Inflammatory macrophage treated with lipopolysaccharide for 1 hour (primary cell): ENCODE measurements around the gene SUSD5.

Source experiments
- DNase-seq, 2 donors: peaks; one replicate each; pipeline ENCODE4 v3.0.0-alpha.2; 2020 to 2022

The SUSD5 gene

DNA sequence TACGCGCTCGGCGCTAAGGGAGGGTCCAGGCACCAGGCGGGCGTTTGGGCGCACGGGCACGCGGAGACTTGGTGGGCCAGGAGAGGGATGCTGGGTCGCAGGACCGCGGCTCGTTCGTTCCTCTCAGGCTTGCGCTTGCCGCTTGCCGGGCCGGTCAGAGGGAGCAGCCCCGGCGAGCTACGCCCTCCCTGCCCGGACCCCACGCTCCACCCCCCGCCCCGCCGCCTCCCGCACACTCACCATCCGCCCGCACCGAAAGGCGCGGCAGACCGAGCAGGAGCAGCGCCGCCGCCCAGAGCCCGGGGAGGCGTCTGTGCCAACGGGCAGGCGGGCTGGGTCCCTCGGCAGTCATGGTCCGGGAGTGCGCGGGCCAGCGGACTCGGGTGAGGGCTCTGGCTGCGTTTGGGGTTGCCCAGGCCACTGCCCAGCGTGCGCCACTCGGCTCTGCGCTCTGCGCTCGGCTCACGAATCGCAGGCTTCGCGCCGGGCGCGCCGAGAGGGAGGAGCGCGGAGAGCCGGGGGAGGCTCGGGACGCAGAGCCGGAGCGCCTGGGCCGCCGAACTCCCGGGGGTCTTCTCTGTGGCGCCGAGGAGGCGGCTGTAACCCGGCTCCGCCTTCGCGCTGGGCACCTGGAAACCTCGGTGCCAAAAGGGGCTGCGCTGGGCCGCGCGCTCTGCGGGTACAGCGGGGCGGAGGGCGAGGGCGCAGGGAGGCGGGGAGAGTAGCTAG, at the start of gene SUSD5:
SUSD5 (minus strand) TSS at position 365 of the 729 bp plus-strand sequence; CDS start at position 352, 13 bp downstream.
- no peak for DNase-seq

DNA sequence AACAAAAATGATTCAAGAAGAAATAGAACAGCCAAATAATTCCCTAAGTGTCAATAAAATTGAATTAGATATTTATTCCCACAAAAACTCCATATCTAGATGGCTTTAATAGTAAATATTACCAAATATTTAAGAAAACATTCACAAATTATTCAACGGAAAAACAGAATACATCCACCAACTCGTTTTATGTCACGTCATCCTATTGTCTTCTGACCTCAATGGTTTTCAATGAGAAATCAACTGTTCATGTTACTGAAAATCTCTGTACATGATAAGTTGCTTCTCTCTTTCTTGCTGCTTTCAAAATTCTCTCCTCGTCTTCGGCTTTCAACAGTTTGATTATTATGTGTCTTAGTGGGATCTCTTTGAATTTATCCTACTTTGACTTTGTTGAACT, 41.5 kb upstream of the SUSD5 start:
- DNase-seq: no peak

DNA sequence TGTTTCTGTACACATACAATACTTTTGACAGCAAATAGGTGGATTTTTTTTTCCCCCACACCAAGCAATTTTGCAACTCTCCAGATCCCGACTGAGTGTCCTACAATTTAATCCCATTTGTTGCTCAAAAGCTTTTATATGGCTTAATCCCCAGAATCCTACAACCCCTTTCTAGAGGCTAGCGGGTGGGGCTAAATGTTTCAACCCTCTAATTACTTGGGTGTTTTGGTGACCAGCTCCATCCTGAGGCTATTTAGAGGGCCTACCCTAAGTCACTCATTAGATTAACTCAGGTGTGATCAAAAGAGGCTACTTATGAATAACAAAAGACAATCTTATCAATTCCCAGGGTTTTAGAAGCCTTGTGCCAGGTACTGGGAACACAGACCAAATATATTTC, 37.6 kb upstream of the SUSD5 start:
- DNase-seq: no peak

DNA sequence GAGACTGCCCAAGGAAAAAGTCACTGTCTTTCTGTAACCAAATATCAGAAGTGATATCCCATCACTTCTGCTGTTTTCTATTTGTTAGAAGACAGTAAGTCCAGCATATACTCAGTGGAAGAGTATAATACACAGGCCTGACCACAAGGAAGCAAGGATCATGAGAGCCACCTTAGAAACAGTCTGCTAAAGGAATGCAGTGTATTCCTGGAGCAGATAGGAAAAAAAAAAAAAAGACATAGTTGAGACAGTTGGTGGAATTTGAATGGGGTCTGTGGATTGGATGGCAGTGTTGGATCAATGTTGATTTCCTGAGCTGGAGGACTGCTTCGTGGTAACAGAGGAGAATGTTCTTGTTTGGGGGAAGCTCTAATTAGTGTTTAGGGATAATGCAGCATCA, 32.1 kb upstream of the SUSD5 start:
- no peak for DNase-seq

DNA sequence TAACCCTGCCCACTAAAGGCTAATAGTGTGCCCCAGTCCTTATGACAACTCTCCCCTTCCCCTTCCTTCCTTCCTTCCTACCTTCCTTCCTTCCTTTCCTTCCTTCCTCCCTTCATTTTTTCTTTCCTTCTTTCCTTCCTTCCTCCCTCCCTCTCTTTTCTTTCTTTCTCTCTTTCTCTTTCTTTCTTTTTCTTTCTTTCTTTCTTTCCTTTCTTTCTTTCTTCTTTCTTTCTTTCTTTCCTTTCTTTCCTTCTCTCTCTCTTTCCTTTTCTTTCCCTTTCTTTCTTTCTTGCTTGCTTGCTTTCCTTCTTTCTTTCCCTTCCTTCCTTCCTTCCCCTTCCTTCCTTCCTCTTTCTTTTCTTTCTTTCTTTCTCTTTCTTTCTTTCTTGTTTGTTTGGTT, 28.2 kb upstream of the SUSD5 start:
- no peak for DNase-seq

DNA sequence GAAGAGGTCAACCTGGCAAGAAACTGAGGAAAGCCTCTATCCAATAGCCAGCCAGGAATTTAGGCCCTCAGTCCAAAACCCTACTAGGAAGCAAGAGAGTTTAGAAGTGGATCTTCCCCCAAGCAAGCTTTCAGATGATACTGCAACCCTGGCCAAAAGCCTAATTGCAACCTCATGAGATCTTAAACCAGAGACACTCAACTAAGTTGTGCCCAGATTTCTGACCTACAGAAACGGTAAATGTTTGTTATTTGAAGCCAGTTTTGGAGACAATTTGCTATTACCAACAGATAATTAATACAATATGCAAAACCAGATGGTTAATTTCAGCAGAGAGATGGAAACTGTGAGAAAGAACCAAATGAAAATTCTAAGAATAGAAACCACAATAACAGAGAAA, 21.7 kb upstream of the SUSD5 start:
- no peak for DNase-seq

DNA sequence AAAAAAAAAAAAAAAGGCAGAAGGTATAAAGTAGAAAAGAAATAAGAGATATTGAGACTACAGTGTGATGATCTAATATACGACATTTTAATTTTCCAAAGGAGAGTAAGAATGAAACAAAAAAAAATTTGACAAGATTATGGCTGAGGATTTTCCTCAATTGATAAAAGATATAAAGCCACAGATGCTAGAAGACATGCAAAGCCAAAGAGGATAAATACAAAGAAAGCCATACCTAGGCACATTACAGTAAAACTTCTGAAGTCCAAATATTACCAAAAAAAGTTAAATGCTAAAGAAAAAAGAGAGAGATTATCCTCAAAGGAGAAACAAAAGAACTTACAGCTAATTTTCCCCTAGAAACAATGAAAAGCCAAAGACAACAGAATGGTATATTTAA, 20.3 kb upstream of the SUSD5 start:
- no peak for DNase-seq

DNA sequence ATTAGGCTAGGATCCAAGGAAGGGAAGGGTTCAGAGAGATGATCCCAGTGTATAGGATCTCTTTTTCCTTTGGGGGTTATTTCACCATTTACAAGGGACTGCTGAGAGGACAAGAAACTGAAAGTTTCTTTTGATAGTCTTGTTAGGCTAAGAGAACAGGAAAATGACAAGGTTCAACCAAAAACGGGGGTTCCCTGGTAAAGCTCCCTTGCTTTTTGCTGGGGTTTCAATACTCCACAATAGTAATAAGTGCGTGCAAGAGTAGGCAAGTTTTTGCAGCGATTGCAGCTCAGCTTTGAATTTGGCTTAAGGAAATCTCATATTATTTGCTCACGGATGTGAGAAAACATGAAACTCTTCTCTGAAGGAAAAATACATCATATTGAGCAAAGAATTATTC, 18.8 kb upstream of the SUSD5 start:
- DNase-seq: no peak

DNA sequence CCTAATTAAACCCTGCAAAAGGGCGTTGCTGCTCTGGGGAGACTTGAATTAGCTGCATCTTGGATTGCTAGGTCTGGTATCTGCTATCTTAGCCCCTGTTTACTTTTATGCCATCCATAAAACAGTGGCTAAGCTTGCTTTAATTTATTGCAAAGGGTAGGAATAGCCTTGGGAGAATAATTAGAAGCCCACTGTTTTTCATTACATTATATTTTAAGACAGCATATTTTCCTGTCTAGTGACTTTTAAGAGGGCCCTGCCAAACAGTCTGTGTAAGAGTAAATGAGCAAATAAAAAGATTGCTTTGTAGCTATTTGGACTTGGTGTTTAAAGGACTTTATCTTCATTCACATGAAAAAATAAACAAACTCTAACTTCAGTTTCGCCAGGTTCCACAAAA, 17.4 kb upstream of the SUSD5 start:
- no peak for DNase-seq

DNA sequence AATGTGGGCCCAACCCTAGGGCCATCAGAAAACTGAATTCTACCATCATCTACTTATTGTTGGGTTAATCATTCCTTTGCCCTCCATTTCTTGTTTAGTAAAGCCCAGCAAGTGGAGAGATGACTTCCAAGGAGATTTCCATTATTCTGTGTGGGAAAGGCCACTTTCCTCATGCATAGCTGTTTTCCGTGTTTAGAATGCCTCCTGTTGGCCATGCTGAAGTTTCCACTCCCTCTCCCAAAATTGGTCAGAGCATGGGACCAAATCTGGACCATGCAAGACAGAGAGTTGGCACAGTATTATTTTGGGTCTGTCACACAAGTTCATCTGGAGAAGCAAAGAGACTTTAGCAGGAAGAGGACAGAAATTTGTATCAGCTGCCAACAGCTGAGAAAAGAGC, 15.3 kb upstream of the SUSD5 start:
- DNase-seq: no peak

DNA sequence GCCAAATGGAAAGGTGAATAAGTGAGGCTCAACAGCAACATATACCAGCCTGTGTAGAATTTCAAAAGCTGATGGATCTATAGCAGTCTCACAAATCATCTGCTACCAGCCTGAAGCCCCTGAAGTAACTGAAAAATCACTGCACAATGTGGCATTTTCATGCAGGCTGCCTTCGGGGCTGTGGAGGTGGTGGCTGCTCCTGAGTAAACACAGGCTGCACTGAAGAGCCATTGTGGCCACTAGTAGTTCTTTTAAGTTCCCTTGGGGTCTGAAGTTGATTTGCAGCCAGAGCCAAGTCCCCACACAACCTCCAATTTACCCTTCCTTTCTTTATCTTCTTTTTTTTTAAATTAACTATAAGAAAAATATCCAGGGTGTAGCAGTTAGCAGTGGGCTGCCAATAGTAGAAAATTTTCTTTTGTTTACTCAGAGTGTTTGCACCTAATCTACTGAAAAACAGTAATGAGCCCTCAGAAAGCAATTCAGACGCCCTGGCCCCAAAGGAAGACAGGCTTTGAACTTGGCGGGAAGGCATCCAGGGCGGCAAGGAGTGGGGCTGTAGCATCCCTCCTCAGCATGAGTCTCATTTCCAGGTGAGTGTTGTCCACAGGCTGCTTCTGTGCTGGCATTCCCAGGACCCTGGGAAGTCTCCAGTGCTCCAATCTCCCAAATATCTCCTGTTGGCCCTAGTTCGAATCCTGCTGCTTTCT, 13.3 kb upstream of the SUSD5 start:
- DNase-seq: no peak

DNA sequence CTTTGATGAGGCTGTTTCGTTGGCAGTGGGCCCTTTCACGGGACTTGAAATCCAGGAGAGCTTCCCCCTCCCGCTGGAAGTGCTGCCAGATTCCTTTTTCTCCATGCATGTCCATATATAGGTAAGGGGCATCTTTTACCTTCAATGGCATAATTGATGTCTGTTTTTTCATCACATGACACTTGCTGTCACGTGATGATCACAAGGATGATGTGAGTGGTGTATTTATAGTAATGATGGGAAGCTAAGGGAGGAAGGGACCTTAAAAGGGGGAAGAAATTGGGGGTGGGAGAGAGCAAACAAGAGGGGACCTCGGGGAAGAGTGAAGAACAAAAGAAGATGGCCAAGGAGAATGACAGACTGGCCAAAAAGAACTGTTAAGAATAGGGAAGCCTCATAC, 11.3 kb upstream of the SUSD5 start:
- no peak for DNase-seq

DNA sequence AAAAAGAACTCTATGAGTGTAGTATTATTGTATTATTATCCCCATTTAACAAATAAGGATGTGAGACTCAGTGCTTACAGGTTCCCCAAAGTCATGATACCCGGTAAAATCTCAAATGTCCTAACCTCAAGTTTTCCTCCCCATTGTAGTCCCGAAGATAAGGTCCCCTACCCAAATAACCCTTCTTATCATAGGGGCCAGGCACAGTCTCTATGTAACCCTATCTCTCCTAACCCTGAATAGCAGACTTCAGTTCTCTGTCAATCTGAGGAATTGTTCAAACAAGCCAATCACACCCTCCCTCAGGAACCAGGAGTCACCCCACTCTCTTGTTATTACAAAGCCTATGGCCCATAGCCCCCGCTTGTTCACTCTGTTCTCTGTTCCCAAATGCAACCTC, 10.5 kb upstream of the SUSD5 start:
- DNase-seq: no peak

DNA sequence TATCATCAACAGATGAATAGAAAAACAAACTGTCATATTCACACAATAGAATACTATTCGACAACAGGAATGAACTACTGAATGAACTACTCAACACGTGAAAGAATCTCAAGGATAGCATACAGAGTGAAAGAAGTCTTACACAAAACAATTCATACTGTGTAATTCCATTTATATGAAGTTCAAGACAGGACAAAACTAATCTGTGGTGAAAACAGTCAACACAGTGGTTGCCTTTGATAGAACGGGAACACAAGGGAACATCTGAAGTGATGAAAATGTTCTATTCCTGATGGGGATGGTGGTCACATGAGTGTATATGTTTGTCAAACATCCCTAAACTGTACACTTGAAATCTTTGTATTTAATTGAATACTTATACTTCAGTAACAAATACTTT, 2.6 kb upstream of the SUSD5 start:
- no peak for DNase-seq

DNA sequence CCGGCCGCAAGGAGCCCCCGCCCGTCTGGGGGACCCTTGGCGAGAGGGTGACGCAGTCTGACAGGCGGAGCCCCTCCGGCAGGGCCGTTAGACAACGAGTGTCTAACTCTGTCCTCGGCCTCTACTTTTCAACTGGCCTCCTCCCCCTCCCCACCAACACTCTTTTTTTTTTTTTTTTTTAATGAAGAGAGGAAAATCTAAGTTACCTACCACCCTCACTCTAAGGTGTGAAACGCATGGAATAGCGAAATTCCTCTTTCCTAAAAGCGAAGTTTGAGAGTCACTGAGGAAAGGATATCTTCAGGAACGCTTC, 521 bp upstream of the SUSD5 start:
- no peak for DNase-seq

DNA sequence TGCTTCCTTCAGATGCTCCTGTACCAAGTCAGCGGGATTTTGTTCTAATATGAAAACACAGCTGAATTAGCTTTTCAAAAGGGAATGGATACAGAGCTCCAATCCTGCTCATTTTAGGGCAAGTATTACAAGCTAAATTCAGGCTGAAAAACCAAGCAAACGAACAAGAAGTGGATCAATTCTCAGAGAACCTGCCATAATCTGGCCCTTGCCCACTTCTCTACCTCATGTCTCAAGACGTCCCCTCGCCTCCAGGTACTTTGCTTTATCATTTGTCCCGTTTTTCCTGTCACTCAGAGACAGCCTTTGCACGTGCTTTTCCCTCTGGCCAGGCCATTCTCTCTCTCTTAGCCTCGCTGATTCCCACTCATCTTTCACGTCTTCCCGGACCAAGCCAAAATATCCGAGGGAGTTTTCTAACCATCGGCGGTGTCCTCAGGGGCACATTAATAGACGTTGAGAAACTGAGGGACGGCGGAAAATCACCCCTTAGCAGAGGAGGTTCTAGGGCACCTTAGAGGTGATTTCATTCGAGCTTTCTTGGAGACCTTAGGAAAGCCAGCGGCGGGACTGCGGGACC, 654 bp downstream of the SUSD5 start:
- DNase-seq: no peak

DNA sequence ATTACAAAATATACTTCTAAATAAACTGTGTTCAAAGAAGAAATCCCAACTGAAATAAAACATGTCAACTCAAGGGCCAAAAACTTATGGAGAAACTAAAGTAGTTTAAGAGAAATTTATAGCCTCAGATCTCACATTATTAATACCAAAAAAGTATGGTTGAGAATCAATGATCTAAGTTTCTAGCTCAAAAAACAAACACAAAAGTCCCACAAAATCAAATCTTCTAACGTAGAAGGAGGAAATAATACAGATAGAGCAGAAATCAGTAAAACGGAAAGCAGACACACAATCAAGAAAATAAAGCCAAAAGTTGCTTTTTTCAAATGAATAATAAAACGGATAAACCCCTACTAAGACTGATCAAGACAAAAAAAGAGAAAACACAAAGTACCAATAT, 2.9 kb downstream of the SUSD5 start:
- no peak for DNase-seq

DNA sequence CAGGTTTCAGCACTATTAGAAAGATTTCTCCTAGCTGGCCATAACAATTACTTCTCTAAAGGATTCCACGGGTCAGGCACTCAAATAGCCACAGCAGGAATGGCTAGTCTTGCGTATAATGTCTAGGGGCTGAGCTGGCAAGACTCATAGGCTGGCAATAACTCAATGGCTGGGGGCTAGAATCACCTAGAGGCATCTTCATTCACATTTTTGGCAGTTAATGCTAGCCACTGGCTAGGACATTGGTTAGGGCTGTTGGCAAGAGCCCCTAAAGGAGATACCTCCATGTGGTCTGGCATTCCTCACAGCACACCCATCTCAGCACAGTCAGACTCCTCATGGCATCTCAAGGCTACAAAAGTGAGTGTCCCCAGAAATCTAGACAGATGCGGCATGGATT, 6.2 kb downstream of the SUSD5 start:
- DNase-seq: no peak

DNA sequence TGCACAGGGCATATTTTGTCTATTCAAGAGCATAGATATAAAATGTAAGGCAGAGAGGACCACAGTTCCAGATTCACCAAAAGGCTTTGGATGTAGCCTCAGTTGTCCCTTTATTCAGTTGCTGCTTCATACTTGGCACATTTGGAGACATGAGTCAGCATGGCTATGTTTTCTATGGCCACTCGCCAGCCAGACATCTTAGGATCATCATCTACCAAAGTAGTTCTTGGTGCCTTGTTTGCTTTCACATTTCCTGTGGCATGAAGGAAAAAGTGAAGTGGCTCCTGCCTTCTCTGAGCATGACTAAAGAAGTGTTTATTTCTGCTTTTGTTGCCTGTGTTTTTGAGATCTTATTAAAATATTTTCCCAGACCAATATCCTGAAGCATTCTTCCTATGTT, 7.2 kb downstream of the SUSD5 start:
- DNase-seq: no peak

DNA sequence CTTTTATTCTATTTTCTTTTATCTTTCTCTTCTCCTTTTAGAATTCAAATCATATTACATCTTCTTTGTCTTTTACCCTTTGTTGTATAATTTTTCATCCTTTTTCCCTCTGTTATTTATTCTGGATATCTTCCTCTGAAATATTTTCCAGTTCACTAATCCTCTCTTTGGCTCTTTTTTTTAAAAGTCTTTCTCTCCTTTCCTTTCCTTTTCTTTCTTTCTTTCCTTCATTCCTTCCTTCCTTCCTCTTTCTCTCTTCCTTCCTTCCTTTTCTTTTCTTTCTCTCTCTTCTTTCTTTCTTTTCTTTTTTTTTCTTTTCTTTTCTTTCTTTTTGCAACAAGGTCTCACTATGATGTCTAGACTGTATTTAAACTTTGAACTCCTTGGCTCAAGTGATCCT, 9.3 kb downstream of the SUSD5 start:
- DNase-seq: no peak

DNA sequence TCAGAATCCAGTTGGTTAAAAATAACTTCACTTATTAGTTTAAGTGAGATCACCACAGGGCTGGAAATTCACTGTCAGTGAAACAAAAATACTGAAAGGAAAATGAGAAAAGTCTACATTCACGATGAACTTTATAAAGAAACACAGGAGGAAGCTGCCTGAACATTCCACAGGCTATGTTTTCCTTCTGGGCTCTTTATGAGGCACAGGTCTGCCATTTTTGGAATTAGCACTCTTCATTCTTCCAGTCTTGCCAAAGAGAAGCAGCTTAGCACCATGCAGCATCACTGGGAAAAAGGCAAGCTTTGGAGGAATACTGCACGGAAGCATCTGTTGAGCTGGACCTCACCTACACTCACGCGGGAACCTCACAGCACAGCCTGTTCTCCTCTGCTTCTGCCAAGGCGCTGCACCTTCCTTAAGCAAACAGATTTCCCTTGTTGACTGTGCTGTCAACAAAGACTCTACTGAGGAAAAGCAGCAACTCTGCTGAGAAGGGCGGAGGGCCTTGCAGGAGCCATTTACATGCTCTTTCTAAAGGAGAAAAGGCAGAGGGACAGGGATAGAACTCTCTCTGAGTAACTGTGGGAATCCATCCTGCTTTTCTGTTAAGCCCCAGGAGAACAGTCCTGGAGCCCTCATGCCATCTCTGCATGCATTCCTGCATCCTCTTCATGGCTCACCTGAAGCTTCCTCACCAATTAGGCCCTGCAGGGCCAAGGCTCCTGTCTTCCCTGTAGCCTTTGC, 15.7 kb downstream of the SUSD5 start:
- DNase-seq: no peak

DNA sequence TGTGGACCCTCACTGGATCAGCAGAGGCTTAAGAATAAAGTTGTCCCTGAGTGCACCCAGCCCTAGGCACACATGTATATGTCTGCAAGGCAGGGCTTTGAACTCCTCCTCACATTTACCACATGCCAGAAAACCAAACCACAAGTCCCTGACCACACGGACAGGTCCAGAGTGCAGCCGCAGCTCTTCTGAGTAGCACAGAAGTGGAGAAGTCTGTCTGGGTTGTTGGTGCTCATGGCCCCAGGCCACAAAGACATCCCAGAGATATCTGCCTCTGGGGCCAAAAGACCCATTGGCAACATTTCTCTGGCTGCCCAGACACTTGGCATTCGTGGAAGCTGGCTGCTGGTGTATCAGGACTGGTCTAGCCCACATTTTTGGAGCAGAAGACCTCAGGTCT, 17.4 kb downstream of the SUSD5 start:
- DNase-seq: no peak

DNA sequence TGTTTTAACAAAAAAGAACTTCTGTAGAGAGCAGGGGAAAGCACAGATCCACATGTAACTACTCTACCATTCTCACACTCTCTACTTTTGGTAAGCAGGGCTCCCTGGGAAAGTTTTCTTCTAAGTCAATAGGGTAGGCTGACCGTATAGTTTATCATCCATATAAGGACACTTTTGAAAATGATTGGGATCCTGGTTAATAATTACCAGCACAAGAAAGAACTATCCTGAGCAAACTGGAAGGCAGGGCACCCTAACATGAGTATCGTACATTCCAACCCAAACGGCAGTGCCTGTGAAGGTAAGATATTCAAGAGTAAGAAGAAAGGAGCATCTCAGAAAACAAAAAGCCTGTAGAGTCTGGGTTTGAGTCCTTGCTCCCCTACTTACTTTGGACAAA, 22.1 kb downstream of the SUSD5 start:
- DNase-seq: no peak

DNA sequence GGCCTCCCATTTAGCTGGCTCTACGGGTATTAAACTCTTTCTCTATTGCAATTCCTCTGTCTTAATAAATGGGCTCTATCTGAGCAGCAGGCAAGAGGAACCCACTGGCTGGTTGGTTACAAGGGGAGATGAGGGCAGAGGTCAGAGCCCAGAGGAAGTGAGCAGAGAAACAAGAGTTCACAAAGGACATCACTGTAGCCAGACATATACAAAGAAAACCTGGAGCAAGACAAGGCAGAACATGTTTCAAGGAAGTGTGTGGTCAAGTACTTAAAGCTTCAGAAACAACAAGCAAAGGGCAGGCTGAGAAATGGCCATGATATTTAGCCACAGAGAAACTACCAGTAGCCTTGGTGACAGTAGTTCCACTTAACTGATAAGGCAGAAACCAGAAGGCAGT, 24.3 kb downstream of the SUSD5 start:
- DNase-seq: peak in 1 of 2 donors; percentile 4
